Subcutaneous adipose tissue (tissue), 4 donors: Measurements from ENCODE around the gene GTSF1L. TPM values are rescaled to one million over a fixed set of nuclear protein-coding genes. Genes with fewer than 3 reads are reported as not detected.

ENCODE experiments used
- total RNA-seq, 4 donors: library from RNA; depleted of rRNA; stranded (reverse); fragments of >200 nt; gene quantifications; one replicate each; pipeline ENCODE4 v1.1.0, GENCODE V29; 2016
- TF ChIP-seq, protein P1 (sequence below): fragments of 450-650 bp; IDR thresholded peaks from one replicate; pipeline ENCODE4 v1.5.1; 2016; ENCODE audit warnings: low read depth, mild to moderate bottlenecking, control low read depth, antibody characterized with exemption, moderate library complexity

GTSF1L gene
- total RNA-seq, 4 donors from 2014 or later: not detected

DNA sequence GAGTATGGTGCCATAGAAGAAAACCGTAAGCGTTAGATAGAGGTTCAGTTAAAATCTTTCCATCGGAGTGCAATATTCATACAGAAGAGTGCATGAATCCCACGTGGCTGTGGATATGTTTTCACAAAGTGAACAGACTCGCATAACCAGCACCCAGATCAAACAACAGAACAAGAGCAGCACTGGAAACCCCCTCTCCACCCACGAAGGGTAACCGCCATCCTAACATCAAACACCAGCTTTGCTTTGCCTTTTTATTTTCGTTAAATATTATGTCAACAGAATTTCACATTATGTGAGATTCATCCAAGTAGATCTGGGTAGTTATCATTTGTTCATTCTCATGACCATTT, 4.7 kb downstream of the GTSF1L start:
- TF ChIP-seq, protein P1, sequence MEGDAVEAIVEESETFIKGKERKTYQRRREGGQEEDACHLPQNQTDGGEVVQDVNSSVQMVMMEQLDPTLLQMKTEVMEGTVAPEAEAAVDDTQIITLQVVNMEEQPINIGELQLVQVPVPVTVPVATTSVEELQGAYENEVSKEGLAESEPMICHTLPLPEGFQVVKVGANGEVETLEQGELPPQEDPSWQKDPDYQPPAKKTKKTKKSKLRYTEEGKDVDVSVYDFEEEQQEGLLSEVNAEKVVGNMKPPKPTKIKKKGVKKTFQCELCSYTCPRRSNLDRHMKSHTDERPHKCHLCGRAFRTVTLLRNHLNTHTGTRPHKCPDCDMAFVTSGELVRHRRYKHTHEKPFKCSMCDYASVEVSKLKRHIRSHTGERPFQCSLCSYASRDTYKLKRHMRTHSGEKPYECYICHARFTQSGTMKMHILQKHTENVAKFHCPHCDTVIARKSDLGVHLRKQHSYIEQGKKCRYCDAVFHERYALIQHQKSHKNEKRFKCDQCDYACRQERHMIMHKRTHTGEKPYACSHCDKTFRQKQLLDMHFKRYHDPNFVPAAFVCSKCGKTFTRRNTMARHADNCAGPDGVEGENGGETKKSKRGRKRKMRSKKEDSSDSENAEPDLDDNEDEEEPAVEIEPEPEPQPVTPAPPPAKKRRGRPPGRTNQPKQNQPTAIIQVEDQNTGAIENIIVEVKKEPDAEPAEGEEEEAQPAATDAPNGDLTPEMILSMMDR: no peak

DNA sequence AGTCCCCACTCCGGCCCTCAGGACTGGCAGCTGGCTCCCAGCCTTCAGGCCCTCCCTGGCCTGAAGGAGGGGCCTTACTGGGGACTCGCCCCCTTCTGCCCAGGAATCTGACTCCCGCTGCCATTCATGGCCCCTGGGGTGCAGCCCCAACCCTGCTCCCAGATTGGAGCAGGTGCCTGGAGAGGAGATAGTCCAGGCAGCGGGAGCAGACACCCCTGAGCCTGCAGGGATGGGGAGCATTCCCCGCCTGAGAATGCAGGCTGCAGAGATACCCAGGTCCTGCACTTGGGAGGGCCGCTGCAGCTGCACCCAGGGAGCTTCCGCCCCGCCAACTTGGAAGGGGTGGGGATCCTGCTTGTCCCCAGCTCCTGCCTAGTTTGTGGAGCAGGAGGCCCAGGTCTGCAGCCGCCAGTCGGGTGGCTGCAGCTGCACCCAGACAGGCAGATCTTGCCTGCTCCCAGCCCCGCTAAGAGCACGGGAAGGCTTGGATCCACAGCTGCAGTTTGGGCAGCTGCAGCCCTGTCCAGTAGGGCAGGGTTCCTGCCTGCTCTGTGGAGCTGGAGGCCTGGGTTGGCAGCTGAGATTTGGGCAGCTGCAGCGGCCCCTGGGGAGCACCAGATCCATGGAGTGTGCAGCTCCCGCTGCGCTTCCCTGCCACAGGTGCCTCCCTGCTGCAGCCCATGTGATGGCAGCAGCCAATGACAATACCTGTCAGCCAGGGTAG, 5.2 kb downstream of the GTSF1L start:
- TF ChIP-seq, protein P1: no peak

DNA sequence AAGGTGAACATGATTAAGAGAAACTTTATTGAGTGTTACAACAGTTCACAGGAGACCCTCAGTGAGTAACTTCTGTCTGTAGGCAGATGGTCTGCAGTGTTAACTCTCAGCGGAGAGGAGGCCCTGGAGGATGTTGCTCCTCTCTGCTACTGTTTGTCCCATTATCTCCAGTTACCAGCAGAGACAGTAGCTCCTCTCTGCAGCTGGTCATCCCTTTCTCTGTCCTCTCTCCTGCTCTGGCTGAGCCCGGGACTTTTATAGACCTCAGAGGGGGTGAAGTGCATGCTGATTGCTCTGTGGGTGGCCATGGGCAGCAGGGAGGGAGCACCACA, 5.7 kb downstream of the GTSF1L start:
- TF ChIP-seq, protein P1: no peak

DNA sequence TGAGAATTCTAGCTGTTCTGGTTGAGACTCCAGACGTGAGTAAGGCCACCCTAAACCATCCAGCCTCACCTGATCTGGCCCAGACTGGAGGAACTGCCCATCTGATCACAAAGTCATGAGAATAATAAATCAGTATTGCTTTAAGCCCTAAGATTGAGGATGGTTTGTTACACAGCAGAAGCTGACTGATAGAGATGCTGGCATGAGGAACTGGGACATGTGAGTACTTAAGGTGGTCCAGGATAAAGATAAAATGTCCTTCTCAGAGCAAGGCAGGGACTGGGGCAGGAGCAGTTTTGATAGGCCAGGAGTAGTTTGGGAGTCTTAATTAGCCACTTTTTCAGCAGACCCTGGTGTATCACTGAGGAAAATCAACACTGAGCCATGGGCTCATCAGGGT, 6.8 kb downstream of the GTSF1L start:
- TF ChIP-seq, protein P1: no peak

DNA sequence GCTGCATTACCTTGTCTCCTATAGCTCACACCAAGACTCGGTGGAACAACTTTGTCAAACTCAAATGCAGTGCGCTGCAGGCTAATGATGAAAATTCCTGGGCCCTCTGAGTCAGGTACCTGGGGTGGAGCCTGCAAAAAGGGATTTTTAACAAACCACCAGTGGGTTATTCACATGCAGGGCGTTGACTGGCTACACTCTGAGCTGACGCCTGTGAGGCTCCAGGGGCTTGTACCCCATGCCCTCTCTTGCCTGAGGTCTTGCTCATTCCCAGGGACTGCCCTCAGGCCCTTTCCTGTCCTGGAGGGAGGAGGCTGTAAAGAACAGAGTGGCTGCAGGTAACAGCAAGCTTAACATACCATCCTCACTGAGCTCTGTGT, 9.2 kb downstream of the GTSF1L start:
- TF ChIP-seq, protein P1: no peak

DNA sequence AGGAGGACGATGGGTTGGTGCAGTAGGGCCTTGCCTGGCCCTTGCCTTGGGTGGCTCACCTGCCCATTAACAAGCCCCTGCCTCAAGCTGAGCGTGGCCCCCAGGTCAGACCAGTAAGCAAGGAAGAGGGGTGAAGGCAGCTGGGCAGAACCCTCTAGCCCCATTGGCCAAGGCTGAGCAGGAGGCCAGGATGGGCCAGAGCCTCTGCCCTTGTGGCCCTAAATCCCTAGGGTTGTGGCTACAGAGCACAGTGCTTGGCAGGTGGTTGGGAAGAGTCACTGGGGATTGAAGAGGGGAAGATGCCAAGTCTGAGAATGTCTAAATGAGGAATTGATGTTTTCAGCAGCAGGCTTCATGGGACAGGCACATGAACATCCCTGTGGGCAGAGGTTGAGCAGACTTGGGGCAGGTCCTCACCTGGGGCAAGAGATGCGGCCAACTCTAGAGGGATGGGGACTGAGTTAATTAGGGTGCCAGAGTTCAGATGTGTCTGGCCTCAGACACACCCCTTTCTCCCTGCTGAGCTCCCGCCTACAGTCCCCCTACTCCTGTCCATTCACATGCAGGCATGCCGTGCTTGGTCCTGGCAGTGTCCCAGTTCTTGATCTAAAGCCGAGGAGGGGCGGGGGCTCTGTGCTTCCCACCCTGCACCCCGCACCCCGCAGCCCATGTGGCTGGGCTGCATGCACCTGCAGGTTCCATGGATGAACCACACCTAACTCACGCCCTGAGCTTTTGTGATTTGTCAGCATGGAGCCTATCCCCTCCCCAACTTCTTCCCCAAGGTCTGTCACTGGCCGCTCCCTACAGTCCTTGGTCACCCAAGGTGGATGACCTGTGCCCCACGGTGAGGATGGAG, 9.8 kb downstream of the GTSF1L start:
- TF ChIP-seq, protein P1: no peak

DNA sequence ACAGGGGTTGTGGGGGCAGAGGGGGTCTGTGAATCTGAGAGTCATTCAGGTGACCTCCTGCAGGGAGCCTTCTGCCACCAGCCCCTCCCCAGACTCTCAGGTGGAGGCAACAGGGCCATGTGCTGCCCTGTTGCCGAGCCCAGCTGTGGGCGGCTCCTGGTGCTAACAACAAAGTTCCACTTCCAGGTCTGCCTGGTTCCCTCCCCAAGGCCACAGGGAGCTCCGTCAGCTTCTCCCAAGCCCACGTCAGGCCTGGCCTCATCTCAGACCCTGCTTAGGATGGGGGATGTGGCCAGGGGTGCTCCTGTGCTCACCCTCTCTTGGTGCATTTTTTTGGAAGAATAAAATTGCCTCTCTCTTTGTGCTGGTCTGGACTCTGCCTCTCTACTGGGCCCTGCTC, 10.7 kb downstream of the GTSF1L start:
- TF ChIP-seq, protein P1: no peak
